Activated T-cell treated with anti-CD3 and anti-CD28 coated beads, Interleukin-2, amount 50 U/mL, for 1 hour (primary cell): ENCODE data around the gene DENND1A.

Source experiments
- DNase-seq: peaks from one replicate; pipeline ENCODE4 v3.0.0-alpha.2; 2020

Gene DENND1A

DNA sequence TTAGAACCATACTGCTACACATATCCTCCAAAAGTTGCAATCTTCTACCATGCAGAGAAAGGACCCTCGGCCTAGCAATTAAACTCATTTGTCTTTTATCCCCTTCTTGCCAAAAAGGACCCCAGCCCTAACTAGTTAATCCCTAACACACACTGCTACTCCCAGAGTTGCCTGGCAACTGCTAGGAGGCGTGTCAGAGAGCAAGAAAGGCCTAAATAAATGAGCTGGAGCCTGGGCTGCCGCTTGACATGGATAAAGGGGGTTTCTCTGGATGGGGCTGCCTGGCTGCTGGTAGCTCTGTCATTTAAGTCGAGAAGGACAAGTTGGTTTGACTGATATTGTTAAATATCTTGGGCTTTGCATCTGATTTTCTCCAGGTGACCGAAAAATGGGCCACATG lies 379.1 kb downstream of the DENND1A start:
- DNase-seq = no peak

- DNase-seq = no peak
Observed at GRCh38 chr9:123550012-123550411, 379.9 kb downstream of the DENND1A start.

DNA sequence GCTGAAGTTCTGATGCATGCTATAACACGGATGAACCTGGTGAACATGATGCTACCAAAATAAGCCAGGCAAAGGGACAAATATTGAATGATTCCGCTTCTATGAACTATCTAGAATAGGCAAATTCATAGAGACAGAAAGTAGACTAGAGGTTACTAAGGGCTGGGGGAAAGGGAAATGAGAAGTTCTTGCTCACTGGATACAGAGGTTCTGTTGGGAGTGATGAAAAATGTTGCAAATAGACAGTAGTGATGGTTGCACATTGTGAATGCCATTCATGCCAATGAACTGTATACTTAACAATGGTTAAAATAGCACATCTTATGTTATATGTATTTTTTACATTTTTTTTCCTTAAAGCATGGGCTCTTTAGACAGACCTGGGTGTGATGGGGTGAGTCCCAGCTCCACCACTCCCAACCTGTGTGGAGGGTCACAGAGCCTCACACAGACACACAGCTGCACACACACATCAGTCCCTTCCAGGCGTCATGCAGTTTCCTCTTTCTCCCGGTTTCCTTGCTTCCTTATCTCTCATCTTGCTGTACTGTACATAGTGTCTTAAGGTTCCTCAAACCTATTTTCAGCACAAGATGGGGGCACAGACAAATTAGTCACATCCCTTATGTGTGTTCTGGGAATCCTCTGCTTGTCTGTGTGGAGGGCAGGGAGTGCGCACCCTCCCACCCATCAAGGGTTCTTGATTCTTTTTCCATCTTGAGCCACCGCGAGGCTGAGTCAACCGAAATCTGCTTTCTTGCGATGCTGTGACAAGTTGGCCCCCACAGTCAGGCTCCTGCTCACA lies 381.0 kb downstream of the DENND1A start:
- no peak for DNase-seq

DNA sequence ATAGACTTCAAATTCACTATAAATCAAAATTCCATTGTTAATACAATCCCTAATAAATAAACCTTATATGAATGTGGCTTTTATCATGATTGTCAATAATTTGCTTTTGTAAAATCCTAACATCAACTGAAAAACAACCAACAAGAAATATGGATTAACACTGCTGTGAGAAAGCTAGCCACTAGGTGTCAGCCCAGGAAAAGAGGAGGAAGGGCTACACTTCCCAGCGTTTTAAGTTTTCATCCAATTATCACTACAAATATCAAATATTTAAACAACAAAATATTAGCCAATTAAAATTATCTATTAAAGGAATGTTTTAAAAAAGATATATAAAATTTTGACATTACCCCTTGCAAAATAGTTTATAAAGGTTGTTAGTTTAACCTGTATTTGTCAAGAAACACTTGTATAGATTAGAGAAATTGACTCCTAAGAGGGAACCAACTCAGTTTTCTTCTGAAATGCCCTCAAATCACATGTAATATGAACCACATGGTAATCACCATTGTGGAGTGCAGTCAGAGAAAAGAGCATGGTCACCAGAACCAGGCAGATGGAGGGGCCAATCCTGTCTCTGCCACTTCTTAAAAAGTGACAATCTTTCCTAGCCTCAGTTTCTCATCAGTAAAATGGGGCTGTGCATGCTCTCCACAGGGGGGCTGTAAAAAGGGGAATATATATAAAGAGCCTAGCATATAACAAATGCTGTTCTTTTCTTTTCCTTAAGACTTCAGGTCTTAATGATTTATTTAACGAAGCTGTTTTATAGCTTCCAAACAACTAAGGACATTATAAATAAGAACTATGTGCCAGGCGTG lies 385.7 kb downstream of the DENND1A start:
- no peak for DNase-seq

GRCh38 chr9:123543492-123543891 lies 386.4 kb downstream of the DENND1A start:
- DNase-seq = no peak

GRCh38 chr9:123542435-123543225 lies 387.3 kb downstream of the DENND1A start:
- DNase-seq = no peak

- no peak for DNase-seq
Observed at GRCh38 chr9:123541411-123541810, 388.5 kb downstream of the DENND1A start.

DNA sequence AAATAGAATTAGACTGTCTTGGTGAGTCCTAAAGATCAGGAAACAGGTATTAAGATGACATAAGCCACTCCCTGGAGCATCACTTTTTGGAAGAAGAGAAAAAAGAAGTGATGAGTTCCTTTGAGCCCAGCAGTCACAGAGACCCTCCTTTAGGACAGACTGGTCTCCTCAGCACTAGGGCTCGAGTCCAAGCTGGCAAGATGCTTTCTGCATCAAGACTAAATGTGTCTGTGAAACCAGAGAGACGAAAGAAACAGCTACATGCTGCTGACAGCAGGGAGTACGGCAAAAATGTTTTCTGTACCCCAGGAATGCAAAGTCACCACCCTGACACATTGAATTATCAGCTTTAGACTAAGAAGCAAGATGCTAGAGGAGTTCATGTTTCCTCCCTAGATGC lies 389.5 kb downstream of the DENND1A start:
- no peak for DNase-seq

DNA sequence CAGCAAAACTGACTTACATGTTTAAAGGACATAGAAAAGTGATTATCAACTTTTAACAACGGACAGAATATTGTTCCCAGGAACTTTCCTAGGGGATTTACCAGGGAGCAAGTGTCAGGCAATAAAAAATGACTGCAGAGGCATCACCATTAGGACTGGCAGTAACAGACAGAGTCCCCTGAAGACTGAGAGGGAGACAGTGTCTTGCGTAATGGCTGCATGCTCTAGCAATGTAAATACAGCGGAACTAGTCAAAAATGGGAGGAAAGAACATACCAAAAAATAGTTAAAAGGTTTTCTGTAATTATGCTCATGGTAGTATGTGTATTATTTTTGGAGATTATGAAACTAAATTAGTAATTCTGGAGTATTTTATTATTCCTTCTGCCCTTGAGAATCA lies 392.1 kb downstream of the DENND1A start:
- DNase-seq = no peak

DNA sequence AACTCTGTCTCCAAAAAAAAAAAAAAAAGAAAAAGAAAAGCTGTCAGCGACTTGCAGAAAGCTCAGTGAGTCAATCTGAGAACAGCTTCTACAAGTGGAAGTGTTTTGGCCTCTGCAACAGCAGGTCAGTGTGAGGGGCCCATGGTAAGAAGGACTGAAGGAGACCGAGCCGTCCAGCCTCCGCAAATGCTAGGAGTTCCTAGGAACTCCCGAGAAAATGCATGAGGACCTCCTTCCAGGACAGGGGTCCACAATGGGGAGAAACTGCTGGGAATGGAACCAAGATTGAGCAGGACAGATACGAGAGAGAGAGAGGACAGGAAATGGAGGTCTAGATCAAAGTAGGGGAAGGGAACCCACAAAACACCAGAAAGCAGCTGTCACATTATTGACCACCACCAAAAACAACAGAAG lies 393.5 kb downstream of the DENND1A start:
- DNase-seq = no peak

DNA sequence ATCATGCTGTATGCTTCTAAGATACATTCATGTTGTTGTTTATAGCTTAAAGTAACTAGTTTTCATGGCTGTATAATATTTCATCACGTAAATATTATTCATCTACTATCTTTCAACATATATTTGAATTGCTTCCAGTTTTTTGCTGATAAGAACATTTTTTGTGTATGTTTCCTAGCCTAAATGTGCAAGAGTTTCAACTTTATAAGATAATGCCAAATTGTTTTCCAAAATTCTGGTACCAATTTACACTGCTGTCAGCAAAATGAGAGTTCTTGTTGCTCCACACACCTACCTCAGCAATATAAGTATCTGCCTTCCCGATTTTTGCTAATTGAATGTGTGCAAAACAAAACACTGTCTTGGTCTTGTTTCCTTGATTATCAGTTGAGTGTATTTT lies 395.6 kb downstream of the DENND1A start:
- DNase-seq = no peak

DNA sequence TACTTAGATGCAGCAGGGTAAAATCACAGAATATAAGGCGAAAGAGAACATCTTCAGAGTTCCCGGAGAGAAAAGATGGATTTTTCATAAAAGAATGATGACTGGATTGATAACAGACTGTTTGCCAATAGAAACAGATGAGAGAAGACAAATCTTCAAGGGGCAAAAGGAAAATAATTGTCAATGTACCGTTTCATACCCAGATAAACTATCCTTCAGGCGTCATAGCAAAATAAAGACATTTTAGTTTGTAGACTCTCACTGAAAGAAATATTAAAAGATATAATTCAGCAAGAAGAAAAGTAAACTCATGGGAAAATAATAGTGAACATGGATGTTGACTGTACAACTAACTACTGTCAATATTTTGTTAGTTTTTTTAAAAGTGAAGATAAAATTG lies 399.7 kb downstream of the DENND1A start:
- no peak for DNase-seq

GRCh38 chr9:123528501-123528900 lies 401.4 kb downstream of the DENND1A start:
- no peak for DNase-seq

- no peak for DNase-seq
Observed at GRCh38 chr9:123527981-123528380, 401.9 kb downstream of the DENND1A start.

DNA sequence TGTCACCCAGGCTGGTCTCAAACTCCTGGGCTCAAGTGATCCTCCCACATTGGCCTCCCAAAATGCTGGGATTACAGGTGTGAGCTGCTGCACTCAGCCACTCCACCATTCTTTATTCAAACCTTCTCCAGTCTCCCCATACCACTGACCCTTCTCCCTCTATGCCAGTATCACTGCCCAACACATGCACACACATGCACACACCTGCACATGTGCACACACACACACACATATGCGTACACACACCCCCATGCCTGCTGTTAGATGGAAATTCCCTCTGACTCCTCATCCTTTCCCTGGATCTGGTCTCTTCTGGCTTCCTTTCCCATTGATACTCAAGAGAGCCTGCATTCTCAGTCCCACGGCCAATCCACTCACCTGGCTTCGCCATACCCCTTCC lies 404.0 kb downstream of the DENND1A start:
- no peak for DNase-seq

DNA sequence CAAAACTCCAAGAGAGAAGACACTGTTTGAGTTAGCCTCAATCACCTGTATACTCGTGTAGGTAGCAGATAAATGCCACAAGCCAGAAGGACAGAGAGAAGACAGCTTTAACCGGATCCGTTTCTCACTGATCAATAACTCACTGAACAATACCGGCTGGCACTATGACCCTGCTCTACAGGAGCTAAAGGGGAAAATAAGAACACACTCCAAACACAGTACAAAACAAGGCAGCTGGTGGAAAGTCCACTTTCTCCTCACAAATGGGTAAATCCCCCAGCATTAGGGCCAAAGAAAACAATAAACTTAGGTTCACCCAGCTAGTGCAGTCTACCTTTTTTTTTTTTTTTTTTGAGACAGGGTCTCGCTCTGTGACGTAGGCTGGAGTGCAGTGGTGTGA lies 404.5 kb downstream of the DENND1A start:
- DNase-seq = no peak

DNA sequence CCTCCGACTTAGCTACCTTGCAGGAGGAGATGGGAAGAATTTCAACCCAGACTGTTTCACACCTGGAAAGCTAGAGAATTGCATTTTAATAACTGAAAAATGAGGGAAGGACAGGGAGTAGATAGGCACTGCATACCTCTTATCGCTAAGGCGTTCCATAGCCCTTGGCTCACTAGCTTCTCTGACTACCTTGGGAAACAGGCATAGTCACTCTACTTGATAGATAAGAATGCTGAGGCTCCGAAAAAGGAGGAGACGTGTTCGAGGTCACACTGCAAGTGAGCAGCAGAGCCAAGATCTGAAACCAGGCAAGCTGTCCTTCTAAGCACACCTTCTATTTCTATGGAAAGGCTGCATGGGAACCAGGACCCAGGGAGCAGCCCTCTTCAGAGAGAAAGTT lies 405.1 kb downstream of the DENND1A start:
- DNase-seq = no peak

DNA sequence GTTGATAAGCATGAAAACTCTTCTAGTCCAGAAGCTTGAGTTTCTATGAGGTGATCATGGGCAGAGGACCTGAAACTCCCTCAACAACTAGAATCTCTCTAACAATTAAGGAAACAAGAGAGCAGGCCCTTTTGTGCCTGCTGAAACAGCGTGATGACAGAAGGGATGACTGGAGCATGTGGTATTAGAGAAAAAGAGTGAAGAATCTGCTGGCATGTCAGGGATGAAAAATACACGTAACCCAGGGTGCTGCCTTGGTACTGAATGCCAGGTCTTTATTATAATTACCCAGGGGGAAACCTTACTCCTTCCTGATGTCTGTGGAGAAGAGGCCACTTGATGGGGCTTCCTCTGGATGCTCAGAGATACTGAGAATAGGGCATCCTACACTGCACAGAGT lies 406.1 kb downstream of the DENND1A start:
- no peak for DNase-seq

DNA sequence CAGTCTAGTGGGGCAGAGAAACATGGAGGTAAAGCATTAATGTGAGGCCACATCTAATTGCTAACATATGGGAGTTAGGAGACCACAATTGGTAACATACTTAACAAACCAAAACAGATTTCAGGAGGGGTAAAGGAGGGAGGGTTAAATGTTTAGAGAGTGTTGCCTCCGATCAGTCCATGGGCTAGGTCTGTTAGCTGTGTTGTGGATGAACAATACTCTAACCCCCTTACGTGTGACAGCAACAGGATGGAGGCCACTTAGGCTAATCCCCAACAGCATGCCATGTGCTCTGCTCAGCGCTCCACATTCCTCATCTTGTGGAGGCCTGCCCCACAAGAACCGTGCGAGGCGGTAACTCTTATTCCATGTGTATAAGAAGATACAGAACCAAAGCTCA lies 406.9 kb downstream of the DENND1A start:
- DNase-seq = no peak

GRCh38 chr9:123522251-123522650 lies 407.7 kb downstream of the DENND1A start:
- no peak for DNase-seq

GRCh38 chr9:123518338-123518737 lies 411.6 kb downstream of the DENND1A start:
- DNase-seq = no peak

- DNase-seq = no peak
Observed at GRCh38 chr9:123517512-123517911, 412.4 kb downstream of the DENND1A start.

- DNase-seq = no peak
Observed at GRCh38 chr9:123514766-123515165, 415.2 kb downstream of the DENND1A start.

- no peak for DNase-seq
Observed at GRCh38 chr9:123513554-123513953, 416.4 kb downstream of the DENND1A start.
